Heart left ventricle (tissue), 16 donors: ENCODE results near the gene GALNT13. TPM values are rescaled to one million over a fixed set of nuclear protein-coding genes. Genes with fewer than 3 reads are reported as not detected.

ENCODE experiments used
- ATAC-seq, 4 donors: fragments of 200-7000 bp; cut with Tn5 transposase; one replicate each; pipeline ENCODE4 v1.9.1; 2020 to 2022; ENCODE audit warnings: moderate library complexity in 4 of 4, mild to moderate bottlenecking in 3 of 4, moderate number of reproducible peaks in 1 of 4
- DNase-seq, 5 donors: peaks; one replicate each; pipeline ENCODE4 v3.0.0-alpha.2; 2020
- H3K27ac ChIP-seq, 12 donors: fragments of 200-600 bp; sonication (generic) in 4 of 12; one replicate each; pipeline versions ENCODE4 v1.5.0 to v1.8.0; 2016 to 2022; ENCODE audit warnings: mild to moderate bottlenecking in 2 of 12
- H3K27me3 ChIP-seq, 9 donors: fragments of 200-600 bp; sonication (generic) in 2 of 9; one replicate each; pipeline versions ENCODE4 v1.5.1 to v1.8.0; 2016 to 2022; ENCODE audit warnings: mild to moderate bottlenecking in 3 of 9
- H3K36me3 ChIP-seq, 9 donors: fragments of 200-600 bp; sonication (generic) in 2 of 9; one replicate each; pipeline versions ENCODE4 v1.5.0 to v1.8.0; 2018 to 2022; ENCODE audit warnings: mild to moderate bottlenecking in 2 of 9
- H3K4me1 ChIP-seq, 12 donors: fragments of 200-600 bp; sonication (generic) in 4 of 12; one replicate each; pipeline versions ENCODE4 v1.5.0 to v1.8.0; 2016 to 2022; ENCODE audit warnings: mild to moderate bottlenecking in 3 of 12
- H3K4me3 ChIP-seq, 12 donors: fragments of 200-600 bp; sonication (generic) in 4 of 12; one replicate each; pipeline versions ENCODE4 v1.5.0 to v1.8.0; 2017 to 2022; ENCODE audit warnings: mild to moderate bottlenecking in 9 of 12, moderate library complexity in 4 of 12
- H3K9me3 ChIP-seq, 12 donors: fragments of 200-600 bp; sonication (generic) in 4 of 12; one replicate each; pipeline versions ENCODE4 v1.5.0 to v1.8.0; 2016 to 2022; ENCODE audit warnings: mild to moderate bottlenecking in 1 of 12
- CTCF ChIP-seq, 12 donors: fragments of 200-600 bp; sonication (generic) in 4 of 12; IDR thresholded peaks; one replicate each; pipeline versions ENCODE4 v1.5.0 to v1.8.0; 2018 to 2022; ENCODE audit warnings: antibody characterized with exemption in 12 of 12, mild to moderate bottlenecking in 5 of 12
- POLR2A ChIP-seq, 2 donors: fragments of 450-650 bp; IDR thresholded peaks; one replicate each; pipeline ENCODE4 v1.6.1; 2017; ENCODE audit warnings: antibody characterized with exemption in 2 of 2, mild to moderate bottlenecking in 2 of 2, moderate library complexity in 2 of 2
- intact Hi-C, 10 donors: fragments of 100-400 bp; cut with DNase I; formaldehyde crosslinking; loops; one replicate each; pipeline versions ENCODE4 v1.11.1 to v1.14.2; 2022
- polyA plus RNA-seq, 2 donors: library from polyadenylated mRNA; stranded (reverse); fragments of 200-250 nt; gene quantifications; one replicate each; pipeline ENCODE4 v1.2.3, GENCODE V29; 2013
- total RNA-seq, 9 donors: library from RNA; depleted of rRNA in 2 of 9; stranded (reverse); fragments of >200 nt in 2 of 9; fragmentation: NEBNext Ultra II Directional in 3 of 9; extraction: Animal tissue kit (Norgen Biotek cat#: 25700) in 3 of 9; gene quantifications; one replicate each; pipeline versions ENCODE4 v1.1.0 to v1.2.4, GENCODE V29; 2016 to 2023
- donor health status: ischemic (EF 13 %, LVEDD 7.1; RV severe dilation, severe dysfunction).
- donor health status: healthy with polysubstance abuse.
- donor health status: DM: no; HTN: yes; CAD: no.
- donor health status: DM: no; HTN: no; CAD: no.
- donor health status: ischemic (EF 25% LVEDD 6.9; RV normal size, moderate dysfunction).
- donor health status: ischemic (EF 25% LVEDD 5.7; RV mildly dilated, moderate dysfunction).
- donor health status: healthy.
- donor health status: DM: yes; HTN: yes; CAD: no.
- donor health status: ischemic (EF 35%, LVEDD 5.7; RV mildly dilated, moderate dysfunction).
- donor health status: nonischemic (EF 11% LVEDD 7.7; RV severe dilation, severe dysfunction).
- donor health status: DM: yes; HTN: yes; CAD: no.
- donor health status: PGD.
- donor health status: ischemic (EF 29% LVEDD 5.4; RV normal size, mild dysfunction).
- donor health status: nonischemic (EF 23%, LVEDD 6.1; RV moderate dilation, normal function).

Gene GALNT13
- total and polyA plus RNA-seq, 11 donors: 0.11 to 1.5 (median 0.22) TPM; not detected in 3

- Histone ChIP-seq H3K27ac (no peak overlapping the region), H3K9me3 (no peaks in the 10 kb centered on the region), H3K27me3 (no peaks in the 10 kb centered on the region), H3K4me3 (no peak overlapping the region), H3K36me3 (no peaks in the 10 kb centered on the region), H3K4me1 (peaks cover 0 to 4% (median 0%) of the 10 kb centered on the region in 12 donors)
- intact Hi-C loops: no loop called here
- no peak for TF ChIP-seq CTCF (IDR thresholded peaks at IDR 0.05)
- TF ChIP-seq POLR2A (IDR thresholded peaks at IDR 0.05): no peak
- DNase-seq: no peak
- peak in 2 of 4 donors; percentile 57 to 70 for ATAC-seq
These were observed 625.3 kb downstream of the GALNT13 start for GRCh38 chr2:154497019-154497418.
